ENCODE results near the gene EIF4A2. TPM values are rescaled to one million over a fixed set of nuclear protein-coding genes. Genes with fewer than 3 reads are reported as not detected.
A peak's percentile ranks its signal among the peaks of the same experiment; 100 is the strongest.

EIF4A2 gene
- total and polyA plus RNA-seq, 9 of the 15 experiments (the other 6 are each of a cell fraction or from before 2014, with no cell fraction given) = 307 to 754 (median 435) TPM

DNA sequence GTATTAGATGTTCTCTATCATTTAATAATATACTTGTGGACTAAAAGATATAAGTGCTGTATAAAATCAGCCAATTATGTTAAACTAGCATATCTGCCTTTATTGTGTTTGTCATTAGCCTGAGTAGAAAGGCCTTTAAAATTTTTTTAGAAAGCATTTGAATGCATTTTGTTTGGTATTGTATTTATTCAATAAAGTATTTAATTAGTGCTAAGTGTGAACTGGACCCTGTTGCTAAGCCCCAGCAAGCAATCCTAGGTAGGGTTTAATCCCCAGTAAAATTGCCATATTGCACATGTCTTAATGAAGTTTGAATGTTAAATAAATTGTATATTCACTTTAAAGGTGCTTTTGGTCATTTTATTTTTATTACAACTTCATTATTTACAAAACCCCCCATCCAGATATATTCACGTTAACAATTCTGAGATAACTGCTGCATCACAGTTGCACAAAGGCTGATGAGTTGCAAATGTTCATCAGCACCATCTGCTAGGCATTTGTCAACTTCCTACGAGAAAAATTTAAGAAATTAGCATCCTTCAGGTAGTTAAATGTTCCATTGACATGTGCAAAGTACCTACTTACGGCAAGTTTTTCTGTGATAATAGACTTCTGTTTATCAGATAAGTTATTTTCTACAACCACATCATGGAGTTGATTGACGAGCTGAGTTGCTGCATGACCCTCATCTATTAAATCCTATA lies 6.3 kb downstream of the EIF4A2 start (continued):
- TF ChIP-seq, protein P1, sequence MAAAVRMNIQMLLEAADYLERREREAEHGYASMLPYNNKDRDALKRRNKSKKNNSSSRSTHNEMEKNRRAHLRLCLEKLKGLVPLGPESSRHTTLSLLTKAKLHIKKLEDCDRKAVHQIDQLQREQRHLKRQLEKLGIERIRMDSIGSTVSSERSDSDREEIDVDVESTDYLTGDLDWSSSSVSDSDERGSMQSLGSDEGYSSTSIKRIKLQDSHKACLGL (CRISPR knock-in tag; IDR thresholded peaks at IDR 0.05; ENCODE audit: borderline replicate concordance, poor library complexity, severe bottlenecking) = no peak
- TF ChIP-seq, protein P2, sequence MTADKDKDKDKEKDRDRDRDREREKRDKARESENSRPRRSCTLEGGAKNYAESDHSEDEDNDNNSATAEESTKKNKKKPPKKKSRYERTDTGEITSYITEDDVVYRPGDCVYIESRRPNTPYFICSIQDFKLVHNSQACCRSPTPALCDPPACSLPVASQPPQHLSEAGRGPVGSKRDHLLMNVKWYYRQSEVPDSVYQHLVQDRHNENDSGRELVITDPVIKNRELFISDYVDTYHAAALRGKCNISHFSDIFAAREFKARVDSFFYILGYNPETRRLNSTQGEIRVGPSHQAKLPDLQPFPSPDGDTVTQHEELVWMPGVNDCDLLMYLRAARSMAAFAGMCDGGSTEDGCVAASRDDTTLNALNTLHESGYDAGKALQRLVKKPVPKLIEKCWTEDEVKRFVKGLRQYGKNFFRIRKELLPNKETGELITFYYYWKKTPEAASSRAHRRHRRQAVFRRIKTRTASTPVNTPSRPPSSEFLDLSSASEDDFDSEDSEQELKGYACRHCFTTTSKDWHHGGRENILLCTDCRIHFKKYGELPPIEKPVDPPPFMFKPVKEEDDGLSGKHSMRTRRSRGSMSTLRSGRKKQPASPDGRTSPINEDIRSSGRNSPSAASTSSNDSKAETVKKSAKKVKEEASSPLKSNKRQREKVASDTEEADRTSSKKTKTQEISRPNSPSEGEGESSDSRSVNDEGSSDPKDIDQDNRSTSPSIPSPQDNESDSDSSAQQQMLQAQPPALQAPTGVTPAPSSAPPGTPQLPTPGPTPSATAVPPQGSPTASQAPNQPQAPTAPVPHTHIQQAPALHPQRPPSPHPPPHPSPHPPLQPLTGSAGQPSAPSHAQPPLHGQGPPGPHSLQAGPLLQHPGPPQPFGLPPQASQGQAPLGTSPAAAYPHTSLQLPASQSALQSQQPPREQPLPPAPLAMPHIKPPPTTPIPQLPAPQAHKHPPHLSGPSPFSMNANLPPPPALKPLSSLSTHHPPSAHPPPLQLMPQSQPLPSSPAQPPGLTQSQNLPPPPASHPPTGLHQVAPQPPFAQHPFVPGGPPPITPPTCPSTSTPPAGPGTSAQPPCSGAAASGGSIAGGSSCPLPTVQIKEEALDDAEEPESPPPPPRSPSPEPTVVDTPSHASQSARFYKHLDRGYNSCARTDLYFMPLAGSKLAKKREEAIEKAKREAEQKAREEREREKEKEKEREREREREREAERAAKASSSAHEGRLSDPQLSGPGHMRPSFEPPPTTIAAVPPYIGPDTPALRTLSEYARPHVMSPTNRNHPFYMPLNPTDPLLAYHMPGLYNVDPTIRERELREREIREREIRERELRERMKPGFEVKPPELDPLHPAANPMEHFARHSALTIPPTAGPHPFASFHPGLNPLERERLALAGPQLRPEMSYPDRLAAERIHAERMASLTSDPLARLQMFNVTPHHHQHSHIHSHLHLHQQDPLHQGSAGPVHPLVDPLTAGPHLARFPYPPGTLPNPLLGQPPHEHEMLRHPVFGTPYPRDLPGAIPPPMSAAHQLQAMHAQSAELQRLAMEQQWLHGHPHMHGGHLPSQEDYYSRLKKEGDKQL (CRISPR knock-in tag; IDR thresholded peaks at IDR 0.05; ENCODE audit: borderline replicate concordance) = no peak
- TF ChIP-seq BMI1 (IDR thresholded peaks at IDR 0.05; ENCODE audit: low read length) (no peak), MBD2 (IDR thresholded peaks at IDR 0.05; ENCODE audit: borderline replicate concordance, low read depth) (peak; percentile 72), HNRNPL (IDR thresholded peaks at IDR 0.05; ENCODE audit: low read depth, low read length) (no peak), POLR2AphosphoS5 (IDR thresholded peaks at IDR 0.05; ENCODE audit: control insufficient read depth, insufficient read depth, low read depth, low read length) (peak; percentile 74; the same call in 1 of the 2 replicates), SMARCC2 (IDR thresholded peaks at IDR 0.05; ENCODE audit: low read depth) (no peak), DACH1 (IDR thresholded peaks at IDR 0.05; ENCODE audit: partially characterized antibody) (no peak), PPARD (CRISPR knock-in tag; IDR thresholded peaks at IDR 0.05) (no peak), HNRNPLL (IDR thresholded peaks at IDR 0.05; ENCODE audit: low read depth, low read length, poor library complexity, severe bottlenecking) (no peak), TAF1 (IDR thresholded peaks at IDR 0.05; ENCODE audit: control insufficient read depth, extremely low read depth, insufficient read depth, low read length, severe bottlenecking) (peak; percentile 14)
- TF ChIP-seq, protein P3, sequence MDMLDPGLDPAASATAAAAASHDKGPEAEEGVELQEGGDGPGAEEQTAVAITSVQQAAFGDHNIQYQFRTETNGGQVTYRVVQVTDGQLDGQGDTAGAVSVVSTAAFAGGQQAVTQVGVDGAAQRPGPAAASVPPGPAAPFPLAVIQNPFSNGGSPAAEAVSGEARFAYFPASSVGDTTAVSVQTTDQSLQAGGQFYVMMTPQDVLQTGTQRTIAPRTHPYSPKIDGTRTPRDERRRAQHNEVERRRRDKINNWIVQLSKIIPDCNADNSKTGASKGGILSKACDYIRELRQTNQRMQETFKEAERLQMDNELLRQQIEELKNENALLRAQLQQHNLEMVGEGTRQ (CRISPR knock-in tag; IDR thresholded peaks at IDR 0.05) = no peak
- TF ChIP-seq, protein P4, sequence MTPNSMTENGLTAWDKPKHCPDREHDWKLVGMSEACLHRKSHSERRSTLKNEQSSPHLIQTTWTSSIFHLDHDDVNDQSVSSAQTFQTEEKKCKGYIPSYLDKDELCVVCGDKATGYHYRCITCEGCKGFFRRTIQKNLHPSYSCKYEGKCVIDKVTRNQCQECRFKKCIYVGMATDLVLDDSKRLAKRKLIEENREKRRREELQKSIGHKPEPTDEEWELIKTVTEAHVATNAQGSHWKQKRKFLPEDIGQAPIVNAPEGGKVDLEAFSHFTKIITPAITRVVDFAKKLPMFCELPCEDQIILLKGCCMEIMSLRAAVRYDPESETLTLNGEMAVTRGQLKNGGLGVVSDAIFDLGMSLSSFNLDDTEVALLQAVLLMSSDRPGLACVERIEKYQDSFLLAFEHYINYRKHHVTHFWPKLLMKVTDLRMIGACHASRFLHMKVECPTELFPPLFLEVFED (CRISPR knock-in tag; conservative IDR thresholded peaks at IDR 0.05) = no peak
- TF ChIP-seq, protein P5, sequence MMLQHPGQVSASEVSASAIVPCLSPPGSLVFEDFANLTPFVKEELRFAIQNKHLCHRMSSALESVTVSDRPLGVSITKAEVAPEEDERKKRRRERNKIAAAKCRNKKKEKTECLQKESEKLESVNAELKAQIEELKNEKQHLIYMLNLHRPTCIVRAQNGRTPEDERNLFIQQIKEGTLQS (IDR thresholded peaks at IDR 0.05) = no peak
- TF ChIP-seq, protein P5 (CRISPR knock-in tag; conservative IDR thresholded peaks at IDR 0.05) = 0 out of 2 replicates have a peak, but pooled peaks have one; percentile 39

Measured in K562 (cell line).